Activated naive CD4-positive, alpha-beta T cell treated with anti-CD3 and anti-CD28 coated beads, Interleukin-2, amount 50 U/mL, for 16 hours (primary cell): ENCODE results near the gene KRT81.
"Not testable (repeated sequence)": the region's sequence is repeated elsewhere in the genome, so short reads cannot be mapped to it uniquely, and the experiment has no call there.

Experiments
- DNase-seq: peaks from one replicate; pipeline ENCODE4 v3.0.0-alpha.2; 2020

The KRT81 gene

GRCh38 chr12:52295663-52296062 lies 4.3 kb upstream of the KRT81 start:
- no peak for DNase-seq

DNA sequence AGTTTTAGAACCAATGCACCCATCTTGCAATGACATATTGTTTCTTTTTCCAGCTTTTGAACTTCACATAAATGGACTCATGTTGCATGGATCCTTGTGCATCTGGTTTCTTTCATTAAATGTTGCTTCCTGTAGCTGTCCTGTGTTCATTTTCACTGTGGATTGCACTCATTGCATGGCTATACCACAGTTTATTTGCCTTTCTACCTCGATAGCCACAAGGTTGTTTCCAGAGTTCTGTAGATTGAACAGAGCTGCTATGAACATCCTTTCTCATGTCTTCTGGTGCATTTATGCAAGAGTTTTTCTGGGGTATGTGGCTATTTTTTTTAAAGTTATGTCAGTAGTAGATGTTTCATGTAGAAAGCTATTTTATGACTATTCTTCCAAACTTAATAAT lies 3.5 kb upstream of the KRT81 start:
- no peak for DNase-seq

GRCh38 chr12:52293926-52294325 lies 2.6 kb upstream of the KRT81 start:
- no peak for DNase-seq

- DNase-seq = not testable (repeated sequence)
Observed at GRCh38 chr12:52290483-52291134, 725 bp downstream of the KRT81 start.

DNA sequence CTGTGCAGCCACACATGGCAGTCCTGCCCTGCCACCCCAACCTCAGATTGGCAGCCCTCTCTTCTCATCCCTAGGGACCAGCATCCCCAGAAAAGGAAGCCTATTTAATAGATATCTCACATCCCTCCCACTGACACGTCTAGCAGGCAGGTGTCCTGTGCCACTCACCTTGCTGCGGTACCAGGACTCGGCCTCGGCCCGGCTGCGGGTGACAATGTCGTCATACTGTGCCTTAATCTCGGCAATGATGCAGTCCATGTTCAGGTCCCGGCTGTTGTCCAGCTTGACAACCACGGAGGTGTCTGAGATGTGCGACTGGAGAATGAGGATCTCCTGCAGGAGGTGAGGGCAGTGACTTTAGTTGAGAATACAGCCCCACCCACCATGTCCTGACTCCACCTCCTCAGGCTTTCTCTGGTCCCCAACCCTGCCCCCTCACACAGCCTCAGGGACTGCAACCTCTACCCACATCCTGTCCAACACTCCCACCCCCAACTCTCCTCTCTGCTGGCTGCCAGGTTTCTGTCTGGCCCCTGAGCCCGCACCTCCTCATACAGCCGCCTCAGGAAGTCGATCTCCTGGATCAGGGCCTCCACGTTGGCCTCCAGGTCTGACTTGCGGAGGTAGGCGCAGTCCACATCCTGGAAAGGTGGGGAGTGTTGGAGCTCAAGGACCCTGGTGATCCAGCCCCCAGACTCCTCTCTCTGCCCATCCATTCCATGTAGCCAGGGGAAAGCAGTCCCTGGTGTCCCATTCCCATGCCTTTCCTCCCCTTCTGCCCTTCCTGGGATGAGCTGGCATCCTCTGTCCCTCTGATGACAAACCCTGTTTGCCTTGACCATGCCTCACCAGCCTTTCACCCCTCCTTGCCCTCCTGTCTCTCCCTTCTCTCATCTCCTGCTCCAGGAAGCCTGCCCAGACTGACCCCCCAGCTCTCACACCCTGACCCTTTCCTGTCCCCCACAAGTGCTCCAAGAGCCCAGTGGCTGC lies 3.2 kb downstream of the KRT81 start:
- DNase-seq = not testable (repeated sequence)

DNA sequence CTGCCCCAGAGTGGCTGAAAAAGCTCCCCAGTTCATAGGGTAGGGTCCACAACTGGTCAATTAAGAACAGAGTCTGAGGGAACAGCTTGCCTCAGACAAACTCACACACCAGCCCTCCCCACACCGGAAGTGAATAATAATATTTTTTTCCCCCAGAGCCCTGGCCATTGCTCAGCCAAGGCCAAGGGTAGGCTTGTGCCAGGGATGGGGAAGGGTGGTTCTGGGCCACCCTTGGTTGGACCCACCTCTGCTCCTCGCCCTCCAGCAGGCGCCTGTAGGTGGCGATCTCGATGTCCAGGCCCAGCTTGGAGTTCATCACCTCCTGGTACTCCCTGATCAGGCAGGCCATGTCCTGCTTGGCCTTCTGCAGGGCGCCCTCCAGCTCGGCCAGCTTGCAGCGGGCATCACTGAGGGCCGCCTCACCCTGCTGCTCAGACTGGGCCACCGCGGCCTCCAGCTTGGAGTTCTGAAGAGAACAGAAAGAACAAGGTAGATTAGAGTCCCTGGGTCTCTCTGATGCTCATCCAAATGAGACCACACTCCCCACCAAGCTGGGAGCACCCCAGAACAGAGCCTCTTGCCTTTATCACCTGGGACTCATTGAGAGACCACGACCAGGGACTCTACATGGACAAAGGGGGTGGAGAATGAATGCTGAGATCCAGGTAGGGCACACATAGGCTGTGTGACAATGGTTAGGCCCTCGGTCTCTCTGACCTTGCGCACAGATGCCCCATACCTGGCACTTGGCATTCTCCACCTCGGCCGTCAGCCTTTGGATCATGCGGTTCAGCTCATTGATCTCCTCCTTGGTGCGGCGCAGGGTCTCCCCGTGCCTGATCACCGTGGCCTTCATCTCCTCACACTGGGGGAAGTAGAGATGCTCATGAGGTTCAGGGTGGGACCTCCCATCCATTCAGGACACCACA lies 4.2 kb downstream of the KRT81 start:
- not testable (repeated sequence) for DNase-seq

DNA sequence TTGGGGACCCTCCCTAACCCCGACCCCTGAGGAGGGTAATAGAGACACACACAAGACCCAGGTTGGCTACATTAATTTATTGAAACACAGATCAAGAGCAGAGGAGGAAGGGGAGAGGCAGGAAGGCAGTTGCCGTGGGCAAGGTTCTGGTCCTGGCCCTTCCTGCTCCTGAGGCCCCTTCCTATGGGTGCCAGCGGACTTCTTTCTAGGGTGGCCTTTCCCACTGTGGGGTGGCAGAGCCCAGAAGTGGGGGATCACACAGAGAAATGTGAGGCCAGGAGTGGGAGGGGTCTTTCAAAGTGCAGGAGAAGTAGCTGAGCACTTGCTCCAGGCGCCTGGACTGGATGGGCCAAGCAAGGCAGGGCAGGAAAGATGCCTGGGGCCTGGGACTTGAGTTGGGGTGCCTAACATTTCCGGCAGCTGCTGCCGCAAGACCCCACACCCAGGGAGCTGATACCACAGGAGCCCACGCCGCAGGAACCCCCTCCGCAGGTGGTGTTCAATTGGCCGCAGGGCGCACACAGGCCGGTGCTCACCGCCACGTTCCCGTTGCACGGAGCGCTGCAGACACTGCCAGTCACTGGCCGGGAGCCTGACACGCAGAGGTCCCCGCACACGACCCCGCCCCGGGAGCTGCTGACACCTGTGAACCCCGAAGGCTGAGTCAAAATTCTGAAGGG lies 5.3 kb downstream of the KRT81 start:
- DNase-seq = no peak

DNA sequence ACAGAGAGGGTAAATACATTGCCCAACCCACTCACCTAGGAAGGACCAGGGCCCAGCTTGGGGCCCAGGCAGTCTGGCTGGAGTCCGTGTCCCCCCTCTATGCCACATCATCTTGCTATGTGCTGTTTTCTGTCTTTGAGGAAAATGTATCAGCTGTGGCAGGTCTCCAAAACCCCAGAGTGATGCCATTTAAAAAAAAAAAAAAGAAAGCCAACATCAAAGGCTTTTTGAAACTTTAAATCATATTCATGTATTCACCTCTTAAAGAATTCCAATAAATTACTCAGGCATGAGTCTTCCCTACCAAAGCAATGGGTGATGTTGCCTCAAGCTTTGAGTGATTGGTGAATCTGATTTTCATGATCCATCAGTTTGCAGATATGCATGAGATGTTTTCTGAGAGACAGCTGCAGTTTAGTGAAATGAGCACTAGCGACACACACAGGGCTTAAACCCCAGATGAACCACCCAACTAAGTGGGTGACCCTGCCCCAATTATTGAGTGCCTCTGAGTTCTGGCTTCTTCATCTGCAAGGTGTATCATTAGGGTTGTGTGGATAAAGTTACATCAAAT lies 6.1 kb downstream of the KRT81 start:
- no peak for DNase-seq

- DNase-seq = no peak
Observed at GRCh38 chr12:52284562-52285171, 6.7 kb downstream of the KRT81 start.

GRCh38 chr12:52280796-52281560 lies 10.4 kb downstream of the KRT81 start:
- no peak for DNase-seq

- no peak for DNase-seq
Observed at GRCh38 chr12:52280319-52280795, 11.0 kb downstream of the KRT81 start.

DNA sequence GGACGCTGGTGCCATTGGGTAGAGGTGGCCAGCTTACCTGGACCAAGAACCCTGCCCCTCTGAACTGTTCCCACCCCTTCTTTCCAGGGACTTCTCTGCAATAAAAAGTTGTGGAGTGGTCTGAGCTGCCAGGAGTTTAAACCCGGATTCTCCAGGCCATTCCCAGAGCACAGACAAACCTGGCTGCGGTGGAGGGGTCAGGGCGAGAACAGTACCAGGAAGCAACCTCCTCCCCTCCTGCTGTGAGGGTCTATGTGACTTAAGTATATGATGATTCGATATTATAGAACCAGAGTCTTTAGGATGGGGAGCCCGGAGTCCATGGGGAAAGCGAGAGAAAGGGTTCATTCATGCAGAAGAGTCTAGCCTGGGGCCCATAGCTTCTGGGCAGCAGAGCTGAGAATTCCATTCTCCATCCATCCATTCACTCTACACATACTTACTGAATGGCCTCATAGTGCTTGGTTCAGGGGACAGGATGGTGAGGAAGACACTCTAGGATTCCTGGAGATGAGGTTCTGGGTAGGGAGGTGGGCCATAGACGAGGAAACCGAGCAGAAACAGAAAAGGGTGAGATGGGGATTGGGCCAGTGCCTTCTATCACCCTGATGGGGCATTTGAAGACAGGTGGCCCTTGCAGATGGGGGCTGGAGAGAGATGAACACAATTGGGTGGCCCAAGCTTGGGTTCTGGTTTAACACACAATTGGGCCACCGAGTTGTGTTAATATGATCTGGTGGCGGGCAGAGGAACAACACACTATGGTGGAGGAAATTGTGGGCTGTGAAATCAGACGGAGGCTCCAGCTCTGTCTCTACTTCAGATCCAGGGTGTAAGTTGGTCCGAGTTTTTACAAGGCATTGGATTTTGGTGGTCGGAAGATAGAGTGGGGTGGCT lies 11.7 kb downstream of the KRT81 start:
- DNase-seq = no peak

DNA sequence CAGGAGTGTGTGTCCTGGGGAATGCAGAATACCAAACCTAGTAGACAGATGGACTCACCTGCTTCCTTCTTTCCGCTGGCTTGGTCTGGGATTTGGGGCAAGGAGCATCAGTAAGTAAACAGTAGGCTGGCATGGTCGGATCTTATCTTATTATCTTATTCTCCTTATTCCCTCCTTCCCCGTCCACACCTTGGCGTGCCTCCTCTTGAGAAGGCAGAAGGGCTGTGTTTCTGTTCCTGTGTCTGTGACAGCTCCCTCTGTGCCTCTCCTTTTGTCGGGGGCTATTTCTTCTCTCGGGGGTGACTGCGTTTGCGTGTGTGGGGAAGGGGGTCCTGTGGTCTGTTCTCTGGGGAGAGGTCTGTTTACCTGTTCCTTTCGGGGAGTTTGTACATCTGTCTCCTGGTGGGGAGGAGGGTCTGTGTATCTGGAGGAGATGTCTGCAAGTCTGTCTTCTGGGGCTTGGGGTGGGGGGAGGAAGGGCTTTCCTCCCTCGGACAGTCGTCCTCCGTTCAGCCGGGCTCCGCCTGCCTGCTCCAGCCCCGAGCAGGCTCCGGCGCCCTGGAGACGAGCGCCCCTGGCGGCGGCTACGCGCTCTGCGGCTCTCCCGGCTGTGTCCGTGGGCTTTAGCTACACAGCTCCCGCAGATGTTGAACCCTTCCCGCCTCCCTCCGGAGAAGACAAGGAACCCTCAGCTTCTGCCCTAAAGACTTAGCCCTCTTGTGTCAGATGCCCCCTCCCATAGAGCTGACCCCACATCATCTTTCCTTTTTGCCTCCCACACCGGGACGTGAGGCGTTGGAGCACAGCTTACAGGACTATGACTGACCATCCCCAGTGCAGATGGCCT lies 12.5 kb downstream of the KRT81 start:
- peak; percentile 76 for DNase-seq

GRCh38 chr12:52277486-52278245 lies 13.7 kb downstream of the KRT81 start:
- no peak for DNase-seq

- DNase-seq = no peak
Observed at GRCh38 chr12:52275686-52276085, 15.6 kb downstream of the KRT81 start.

GRCh38 chr12:52274521-52275120 lies 16.7 kb downstream of the KRT81 start, which contains the start of gene KRT86:
Gene KRT86, plus strand, starts transcription at chr12:52274645. Its CDS starts 27,272 bp downstream, at chr12:52301917.
- DNase-seq = no peak

DNA sequence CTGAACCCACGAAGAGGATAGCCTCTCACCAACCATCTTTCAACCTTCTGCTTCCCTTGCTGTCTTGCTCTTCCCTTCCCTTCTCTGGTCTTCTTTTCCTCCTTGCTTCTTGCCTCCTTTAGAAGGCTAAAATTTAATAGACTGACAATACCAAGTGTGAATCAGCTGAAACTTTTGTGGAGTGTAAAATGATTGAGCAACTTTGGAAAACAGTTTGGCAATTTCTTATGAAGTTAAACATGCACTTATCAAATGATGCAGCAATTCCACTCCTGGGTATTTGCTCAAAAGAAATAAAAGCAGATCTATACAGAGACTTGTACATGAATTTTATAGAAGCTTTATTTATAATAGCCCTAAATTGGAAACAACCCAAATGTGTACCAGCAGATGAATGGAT lies 20.2 kb downstream of the KRT81 start:
- DNase-seq = no peak
